GM13976 (cell line): ENCODE results near the gene CDH13.

Source experiments
- DNase-seq: peaks from one replicate; pipeline ENCODE4 v3.0.0; 2012; ENCODE audit warnings: low spot score
- CTCF ChIP-seq: IDR thresholded peaks from 2 replicates; pipeline ENCODE4 v1.5.1; 2012; ENCODE audit warnings: borderline replicate concordance, mild to moderate bottlenecking; ENCODE audit not compliant: insufficient read depth; ENCODE audit errors: extremely low read depth, missing control alignments, control extremely low read depth
- in situ Hi-C: fragments of 300-500 bp; cut with MboI; formaldehyde crosslinking; loops from one replicate; pipeline ENCODE4 v1.12.0; 2022; ENCODE audit warnings: low sequenced_read_pairs, mixed read lengths, inconsistent platforms; ENCODE audit not compliant: unreplicated experiment

CDH13 gene

GRCh38 chr16:83602761-83603722 is 976.3 kb downstream of the CDH13 start:
- DNase-seq, result no peak
- in situ Hi-C loops, result no loop called here
- no peak for TF ChIP-seq CTCF

- no peak for TF ChIP-seq CTCF
- in situ Hi-C loops, result no loop called here
- DNase-seq, result no peak
Measured at GRCh38 chr16:83603723-83604570, 977.2 kb downstream of the CDH13 start.

GRCh38 chr16:83606486-83607030 is 979.8 kb downstream of the CDH13 start:
- in situ Hi-C loops, result no loop called here
- no peak for DNase-seq
- no peak for TF ChIP-seq CTCF

- no peak for DNase-seq
- in situ Hi-C loops, result no loop called here
- no peak for TF ChIP-seq CTCF
Measured at GRCh38 chr16:83609178-83609577, 982.4 kb downstream of the CDH13 start.

GRCh38 chr16:83615141-83615952 is 988.6 kb downstream of the CDH13 start:
- TF ChIP-seq CTCF, result no peak
- no peak for DNase-seq
- in situ Hi-C loops, result no loop called here
